ENCODE data around the gene TGM5.

GRCh38 chr15:43278869-43279268 lies 12.1 kb upstream of the TGM5 start:
- TF ChIP-seq, protein P1, sequence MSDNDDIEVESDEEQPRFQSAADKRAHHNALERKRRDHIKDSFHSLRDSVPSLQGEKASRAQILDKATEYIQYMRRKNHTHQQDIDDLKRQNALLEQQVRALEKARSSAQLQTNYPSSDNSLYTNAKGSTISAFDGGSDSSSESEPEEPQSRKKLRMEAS (CRISPR knock-in tag; IDR thresholded peaks at IDR 0.05), result no peak
- TF ChIP-seq CTCF (IDR thresholded peaks at IDR 0.05) (no peak), NR3C1 (CRISPR knock-in tag; conservative IDR thresholded peaks at IDR 0.05; ENCODE audit: low read depth) (no peak), IRF2 (CRISPR knock-in tag; IDR thresholded peaks at IDR 0.05; ENCODE audit: borderline replicate concordance, low read depth) (no peak), ZBTB21 (CRISPR knock-in tag; IDR thresholded peaks at IDR 0.05; ENCODE audit: borderline replicate concordance) (no peak), ZNF512 (CRISPR knock-in tag; IDR thresholded peaks at IDR 0.05; ENCODE audit: borderline replicate concordance) (no peak), ATF2 (CRISPR knock-in tag; IDR thresholded peaks at IDR 0.05; ENCODE audit: borderline replicate concordance, low read depth) (no peak), ZNF671 (CRISPR knock-in tag; IDR thresholded peaks at IDR 0.05) (no peak), E2F5 (CRISPR knock-in tag; IDR thresholded peaks at IDR 0.05) (no peak)
- TF ChIP-seq, protein P2, sequence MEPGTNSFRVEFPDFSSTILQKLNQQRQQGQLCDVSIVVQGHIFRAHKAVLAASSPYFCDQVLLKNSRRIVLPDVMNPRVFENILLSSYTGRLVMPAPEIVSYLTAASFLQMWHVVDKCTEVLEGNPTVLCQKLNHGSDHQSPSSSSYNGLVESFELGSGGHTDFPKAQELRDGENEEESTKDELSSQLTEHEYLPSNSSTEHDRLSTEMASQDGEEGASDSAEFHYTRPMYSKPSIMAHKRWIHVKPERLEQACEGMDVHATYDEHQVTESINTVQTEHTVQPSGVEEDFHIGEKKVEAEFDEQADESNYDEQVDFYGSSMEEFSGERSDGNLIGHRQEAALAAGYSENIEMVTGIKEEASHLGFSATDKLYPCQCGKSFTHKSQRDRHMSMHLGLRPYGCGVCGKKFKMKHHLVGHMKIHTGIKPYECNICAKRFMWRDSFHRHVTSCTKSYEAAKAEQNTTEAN (CRISPR knock-in tag; IDR thresholded peaks at IDR 0.05), result no peak

All from WTC11 (cell line).